KMS-11 (cell line): ENCODE measurements around the gene CNTFR.
"Not testable (repeated sequence)": the region's sequence is repeated elsewhere in the genome, so short reads cannot be mapped to it uniquely, and the experiment has no call there.

Experiments used
- H2AFZ ChIP-seq: fragments of 200-600 bp; sonication (generic); 2 replicates; pipeline ENCODE4 v1.6.1; 2016; ENCODE audit warnings: antibody characterized with exemption, mixed run types, low read depth
- H3K27ac ChIP-seq: fragments of 200-600 bp; sonication (generic); 2 replicates; pipeline ENCODE4 v1.6.1; 2016; ENCODE audit warnings: mild to moderate bottlenecking, mixed run types
- H3K27me3 ChIP-seq: fragments of 200-600 bp; sonication (generic); 2 replicates; pipeline ENCODE4 v1.6.1; 2017; ENCODE audit warnings: mild to moderate bottlenecking, low read depth, mixed run types, moderate library complexity; ENCODE audit not compliant: insufficient read depth
- H3K36me3 ChIP-seq: fragments of 200-600 bp; sonication (generic); 2 replicates; pipeline ENCODE4 v1.6.1; 2017; ENCODE audit warnings: mild to moderate bottlenecking, mixed run types; ENCODE audit not compliant: insufficient read depth
- H3K4me1 ChIP-seq: fragments of 200-600 bp; sonication (generic); 2 replicates; pipeline ENCODE4 v1.6.1; 2016; ENCODE audit warnings: mild to moderate bottlenecking, low read depth, mixed run types; ENCODE audit not compliant: poor library complexity, severe bottlenecking
- H3K4me2 ChIP-seq: fragments of 200-600 bp; sonication (generic); 2 replicates; pipeline ENCODE4 v1.7.0; 2016; ENCODE audit warnings: mild to moderate bottlenecking, mixed run types
- H3K4me3 ChIP-seq: fragments of 200-600 bp; sonication (generic); IDR thresholded peaks from 2 replicates; pipeline ENCODE4 v1.6.1; 2017; ENCODE audit warnings: low read depth, low read length, mixed read lengths; ENCODE audit not compliant: insufficient read depth
- H3K79me2 ChIP-seq: fragments of 200-600 bp; sonication (generic); 2 replicates; pipeline ENCODE4 v1.6.1; 2016; ENCODE audit warnings: low read depth, mixed run types; ENCODE audit not compliant: insufficient read depth
- H3K9ac ChIP-seq: fragments of 200-600 bp; sonication (generic); 2 replicates; pipeline ENCODE4 v1.6.1; 2016; ENCODE audit warnings: mild to moderate bottlenecking, mixed run types
- H4K20me1 ChIP-seq: fragments of 200-600 bp; sonication (generic); 2 replicates; pipeline ENCODE4 v1.6.1; 2016; ENCODE audit warnings: mild to moderate bottlenecking, mixed run types; ENCODE audit not compliant: insufficient read depth
- CTCF ChIP-seq: fragments of 200-600 bp; sonication (generic); conservative IDR thresholded peaks from 2 replicates; pipeline ENCODE4 v1.6.1; 2017; ENCODE audit warnings: low read depth, mild to moderate bottlenecking, antibody characterized with exemption, low read length, moderate library complexity, mixed read lengths

The CNTFR gene

GRCh38 chr9:34544035-34544434 lies 45.5 kb downstream of the CNTFR start:
- no peaks in the 10 kb centered on the region for H3K4me1 ChIP-seq
- TF ChIP-seq CTCF = no peak
- H3K27me3 ChIP-seq = peaks cover 10% of the 10 kb centered on the region; the same call in 1 of the 2 replicates
- no peaks in the 10 kb centered on the region for H3K36me3 ChIP-seq
- no peak overlapping the region for H3K4me2 ChIP-seq
- H2AFZ ChIP-seq = no peak overlapping the region
- H4K20me1 ChIP-seq = no peaks in the 10 kb centered on the region
- no peak overlapping the region for H3K9ac ChIP-seq
- H3K4me3 ChIP-seq = no peak overlapping the region
- no peak overlapping the region for H3K27ac ChIP-seq
- H3K79me2 ChIP-seq = no peaks in the 10 kb centered on the region

GRCh38 chr9:34541540-34541939 lies 48.0 kb downstream of the CNTFR start:
- Histone ChIP-seq H3K36me3 (no peaks in the 10 kb centered on the region), H3K4me1 (no peaks in the 10 kb centered on the region), H3K4me2 (no peak overlapping the region), H4K20me1 (no peaks in the 10 kb centered on the region), H2AFZ (no peak overlapping the region), H3K9ac (no peak overlapping the region), H3K4me3 (no peak overlapping the region), H3K27ac (no peak overlapping the region), H3K79me2 (no peaks in the 10 kb centered on the region), H3K27me3 (peaks cover 5% of the 10 kb centered on the region; the same call in 1 of the 2 replicates)
- no peak for TF ChIP-seq CTCF

GRCh38 chr9:34540827-34541226 lies 48.7 kb downstream of the CNTFR start:
- Histone ChIP-seq H2AFZ (no peak overlapping the region), H3K4me1 (no peaks in the 10 kb centered on the region), H3K79me2 (no peaks in the 10 kb centered on the region), H3K27ac (no peak overlapping the region), H3K9ac (no peak overlapping the region), H3K4me3 (no peak overlapping the region), H3K27me3 (peaks cover 10% of the 10 kb centered on the region), H3K36me3 (no peaks in the 10 kb centered on the region), H3K4me2 (no peak overlapping the region), H4K20me1 (no peaks in the 10 kb centered on the region)
- no peak for TF ChIP-seq CTCF

GRCh38 chr9:34536685-34537084 lies 52.8 kb downstream of the CNTFR start:
- no peaks in the 10 kb centered on the region for H3K36me3 ChIP-seq
- H2AFZ ChIP-seq = no peak overlapping the region
- no peaks in the 10 kb centered on the region for H4K20me1 ChIP-seq

GRCh38 chr9:34532041-34532440 lies 57.5 kb downstream of the CNTFR start:
- H3K27me3 ChIP-seq, H3K4me2 ChIP-seq, H3K27ac ChIP-seq, H3K9ac ChIP-seq, H3K4me3 ChIP-seq, H4K20me1 ChIP-seq, H2AFZ ChIP-seq, H3K79me2 ChIP-seq, H3K4me1 ChIP-seq, H3K36me3 ChIP-seq: not testable (repeated sequence)

More at GRCh38 chr9:34536685-34537084, 52.8 kb downstream of the CNTFR start:
- H3K79me2 ChIP-seq = no peaks in the 10 kb centered on the region
- no peak for TF ChIP-seq CTCF
- no peaks in the 10 kb centered on the region for H3K4me1 ChIP-seq
- no peak overlapping the region for H3K9ac ChIP-seq
- H3K4me3 ChIP-seq = no peak overlapping the region
- no peak overlapping the region for H3K27ac ChIP-seq
- H3K4me2 ChIP-seq = no peak overlapping the region
- peaks cover 5% of the 10 kb centered on the region; the same call in 1 of the 2 replicates for H3K27me3 ChIP-seq
